Measurements from ENCODE around the gene SMAD3.

SMAD3 gene

GRCh38 chr15:67103432-67103831, 38.0 kb downstream of the SMAD3 start:
- FAIRE-seq = no peak
- no peak for TF ChIP-seq TAF1 (IDR thresholded peaks at IDR 0.05; ENCODE audit: borderline replicate concordance, low read depth, low read length)
- no peak for TF ChIP-seq POLR2A (IDR thresholded peaks at IDR 0.05; ENCODE audit: low read depth, low read length)
- peak; percentile 47; the same call in 1 of the 2 replicates for TF ChIP-seq POLR2AphosphoS5 (IDR thresholded peaks at IDR 0.05; ENCODE audit: low read depth, low read length)
- DNase-seq (ENCODE audit: insufficient read length) = no peak

- TF ChIP-seq POLR2AphosphoS5 (IDR thresholded peaks at IDR 0.05; ENCODE audit: low read depth, low read length) (no peak), POLR2A (IDR thresholded peaks at IDR 0.05; ENCODE audit: low read depth, low read length) (0 out of 2 replicates have a peak, but pooled peaks have one; percentile 29)
- FAIRE-seq (no peak), DNase-seq (ENCODE audit: insufficient read length) (no peak)
Observed at GRCh38 chr15:67103869-67104268, 38.5 kb downstream of the SMAD3 start.

GRCh38 chr15:67104510-67104909, 39.1 kb downstream of the SMAD3 start:
- FAIRE-seq = no peak
- no peak for TF ChIP-seq POLR2A (IDR thresholded peaks at IDR 0.05; ENCODE audit: low read depth, low read length)
- TF ChIP-seq POLR2AphosphoS5 (IDR thresholded peaks at IDR 0.05; ENCODE audit: low read depth, low read length) = no peak
- no peak for TF ChIP-seq TAF1 (IDR thresholded peaks at IDR 0.05; ENCODE audit: borderline replicate concordance, low read depth, low read length)
- DNase-seq (ENCODE audit: insufficient read length) = no peak

GRCh38 chr15:67105065-67105951, 39.9 kb downstream of the SMAD3 start:
- TF ChIP-seq POLR2AphosphoS5 (IDR thresholded peaks at IDR 0.05; ENCODE audit: low read depth, low read length) (no peak), POLR2A (IDR thresholded peaks at IDR 0.05; ENCODE audit: low read depth, low read length) (no peak), TAF1 (IDR thresholded peaks at IDR 0.05; ENCODE audit: borderline replicate concordance, low read depth, low read length) (no peak)
- no peak for FAIRE-seq
- no peak for DNase-seq (ENCODE audit: insufficient read length)

GRCh38 chr15:67105991-67106763, 40.8 kb downstream of the SMAD3 start:
- no peak for FAIRE-seq
- DNase-seq (ENCODE audit: insufficient read length) = no peak
- no peak for TF ChIP-seq TAF1 (IDR thresholded peaks at IDR 0.05; ENCODE audit: borderline replicate concordance, low read depth, low read length)
- no peak for TF ChIP-seq POLR2AphosphoS5 (IDR thresholded peaks at IDR 0.05; ENCODE audit: low read depth, low read length)
- no peak for TF ChIP-seq POLR2A (IDR thresholded peaks at IDR 0.05; ENCODE audit: low read depth, low read length)

GRCh38 chr15:67106764-67107013, 41.3 kb downstream of the SMAD3 start:
- no peak for DNase-seq (ENCODE audit: insufficient read length)
- FAIRE-seq = no peak

GRCh38 chr15:67107014-67107812, 41.8 kb downstream of the SMAD3 start:
- DNase-seq (ENCODE audit: insufficient read length) = no peak
- no peak for FAIRE-seq
- TF ChIP-seq TAF1 (IDR thresholded peaks at IDR 0.05; ENCODE audit: borderline replicate concordance, low read depth, low read length) (no peak), POLR2AphosphoS5 (IDR thresholded peaks at IDR 0.05; ENCODE audit: low read depth, low read length) (no peak), POLR2A (IDR thresholded peaks at IDR 0.05; ENCODE audit: low read depth, low read length) (no peak)

More at GRCh38 chr15:67106764-67107013, 41.3 kb downstream of the SMAD3 start:
- TF ChIP-seq POLR2AphosphoS5 (IDR thresholded peaks at IDR 0.05; ENCODE audit: low read depth, low read length) = no peak
- TF ChIP-seq TAF1 (IDR thresholded peaks at IDR 0.05; ENCODE audit: borderline replicate concordance, low read depth, low read length) = no peak
- no peak for TF ChIP-seq POLR2A (IDR thresholded peaks at IDR 0.05; ENCODE audit: low read depth, low read length)

- no peak for FAIRE-seq
- no peak for DNase-seq (ENCODE audit: insufficient read length)
- TF ChIP-seq POLR2A (IDR thresholded peaks at IDR 0.05; ENCODE audit: low read depth, low read length) = no peak
- TF ChIP-seq TAF1 (IDR thresholded peaks at IDR 0.05; ENCODE audit: borderline replicate concordance, low read depth, low read length) = no peak
- TF ChIP-seq POLR2AphosphoS5 (IDR thresholded peaks at IDR 0.05; ENCODE audit: low read depth, low read length) = no peak
Observed at GRCh38 chr15:67108122-67108961, 42.9 kb downstream of the SMAD3 start.

- TF ChIP-seq POLR2A (IDR thresholded peaks at IDR 0.05; ENCODE audit: low read depth, low read length) = no peak
- TF ChIP-seq POLR2AphosphoS5 (IDR thresholded peaks at IDR 0.05; ENCODE audit: low read depth, low read length) = no peak; the same call in 1 of the 2 replicates
- TF ChIP-seq TAF1 (IDR thresholded peaks at IDR 0.05; ENCODE audit: borderline replicate concordance, low read depth, low read length) = no peak
- no peak for DNase-seq (ENCODE audit: insufficient read length)
- peak; percentile 92 for FAIRE-seq
Observed at GRCh38 chr15:67109141-67110034, 44.0 kb downstream of the SMAD3 start.

- DNase-seq (ENCODE audit: insufficient read length) (no peak), FAIRE-seq (peak; percentile 62)
- TF ChIP-seq POLR2AphosphoS5 (IDR thresholded peaks at IDR 0.05; ENCODE audit: low read depth, low read length) (0 out of 2 replicates have a peak, but pooled peaks have one; percentile 16), POLR2A (IDR thresholded peaks at IDR 0.05; ENCODE audit: low read depth, low read length) (0 out of 2 replicates have a peak, but pooled peaks have one; percentile 38), TAF1 (IDR thresholded peaks at IDR 0.05; ENCODE audit: borderline replicate concordance, low read depth, low read length) (no peak)
Observed at GRCh38 chr15:67110361-67110781, 45.0 kb downstream of the SMAD3 start.

Data from GM12892 (cell line).